Neural crest cell (in vitro differentiated cells): ENCODE results near the gene UTP4. TPM values are rescaled to one million over a fixed set of nuclear protein-coding genes. Genes with fewer than 3 reads are reported as not detected.
A peak's percentile ranks its signal among the peaks of the same experiment; 100 is the strongest.
"Not testable (repeated sequence)": the region's sequence is repeated elsewhere in the genome, so short reads cannot be mapped to it uniquely, and the experiment has no call there.

Experiments
- DNase-seq: peaks from one replicate; pipeline ENCODE4 v3.0.0; 2021; ENCODE audit warnings: low read depth, mixed read lengths, low spot score
- H3K27ac Mint-ChIP-seq: one replicate; pipeline ENCODE4 v1.8.0; 2021; ENCODE audit warnings: mild to moderate bottlenecking, mixed read lengths; ENCODE audit not compliant: unreplicated experiment
- H3K27me3 Mint-ChIP-seq: 2 replicates; pipeline ENCODE4 v1.8.0; 2021; ENCODE audit warnings: low read depth, mild to moderate bottlenecking, mixed read lengths
- H3K36me3 Mint-ChIP-seq: 2 replicates; pipeline ENCODE4 v1.8.0; 2021; ENCODE audit warnings: low read depth, mild to moderate bottlenecking, mixed read lengths
- H3K4me1 Mint-ChIP-seq: 2 replicates; pipeline ENCODE4 v1.8.0; 2021; ENCODE audit warnings: mixed read lengths
- H3K4me3 Mint-ChIP-seq: one replicate; pipeline ENCODE4 v1.8.0; 2021; ENCODE audit warnings: mild to moderate bottlenecking, mixed read lengths
- H3K9me3 Mint-ChIP-seq: 2 replicates; pipeline ENCODE4 v1.8.0; 2021; ENCODE audit warnings: mixed read lengths
- CTCF ChIP-seq: fragments of 200-600 bp; sonication (generic); conservative IDR thresholded peaks from 2 replicates; pipeline ENCODE4 v1.5.0; 2021; ENCODE audit warnings: antibody characterized with exemption, mild to moderate bottlenecking
- total RNA-seq: library from RNA; stranded (reverse); gene quantifications from 2 replicates; pipeline ENCODE4 v1.2.1, GENCODE V29; 2021

UTP4 gene
- total RNA-seq, 1 donor from 2014 or later = 78.5 TPM

GRCh38 chr16:69126221-69126620 is 6.2 kb upstream of the UTP4 start:
- H3K36me3 Mint-ChIP-seq = peaks cover 6% of the 10 kb centered on the region
- no peaks in the 10 kb centered on the region for H3K27me3 Mint-ChIP-seq
- TF ChIP-seq CTCF = no peak
- H3K4me1 Mint-ChIP-seq = peaks cover 30% of the 10 kb centered on the region
- DNase-seq = no peak
- peak overlapping the region; percentile 23 for H3K4me3 Mint-ChIP-seq
- H3K9me3 Mint-ChIP-seq = no peaks in the 10 kb centered on the region
- H3K27ac Mint-ChIP-seq = no peak overlapping the region

GRCh38 chr16:69126801-69127200 is 5.6 kb upstream of the UTP4 start:
- H3K27ac Mint-ChIP-seq, H3K27me3 Mint-ChIP-seq, H3K36me3 Mint-ChIP-seq, DNase-seq, H3K9me3 Mint-ChIP-seq: not testable (repeated sequence)
- Mint-ChIP-seq H3K4me3 (peak overlapping the region; percentile 23), H3K4me1 (peaks cover 36% of the 10 kb centered on the region)

- peaks cover 3% of the 10 kb centered on the region for H3K36me3 Mint-ChIP-seq
- no peak overlapping the region for H3K27ac Mint-ChIP-seq
- no peaks in the 10 kb centered on the region for H3K27me3 Mint-ChIP-seq
- H3K4me1 Mint-ChIP-seq = peaks cover 41% of the 10 kb centered on the region
- TF ChIP-seq CTCF = no peak
- H3K9me3 Mint-ChIP-seq = no peaks in the 10 kb centered on the region
- H3K4me3 Mint-ChIP-seq = peak overlapping the region; percentile 47
- no peak for DNase-seq
Observed at GRCh38 chr16:69127966-69128510, 4.4 kb upstream of the UTP4 start.

- H3K4me3 Mint-ChIP-seq = peak overlapping the region; percentile 99
- no peak overlapping the region for H3K27ac Mint-ChIP-seq
- H3K36me3 Mint-ChIP-seq = peaks cover 9% of the 10 kb centered on the region
- H3K27me3 Mint-ChIP-seq = no peaks in the 10 kb centered on the region
- DNase-seq = no peak
- no peak for TF ChIP-seq CTCF
- peaks cover 55% of the 10 kb centered on the region for H3K4me1 Mint-ChIP-seq
- H3K9me3 Mint-ChIP-seq = no peaks in the 10 kb centered on the region
Observed at GRCh38 chr16:69130461-69130860, 2.0 kb upstream of the UTP4 start.

- no peaks in the 10 kb centered on the region for H3K27me3 Mint-ChIP-seq
- no peaks in the 10 kb centered on the region for H3K9me3 Mint-ChIP-seq
- H3K4me3 Mint-ChIP-seq = peak overlapping the region; percentile 99
- peaks cover 9% of the 10 kb centered on the region for H3K36me3 Mint-ChIP-seq
- DNase-seq = no peak
- TF ChIP-seq CTCF = no peak
- H3K27ac Mint-ChIP-seq = peak overlapping the region; percentile 96
- H3K4me1 Mint-ChIP-seq = peaks cover 55% of the 10 kb centered on the region
Observed at GRCh38 chr16:69131167-69131838, 1.1 kb upstream of the UTP4 start.

GRCh38 chr16:69131839-69132423 is 518 bp upstream of the UTP4 start:
- Mint-ChIP-seq H3K36me3 (peaks cover 12% of the 10 kb centered on the region), H3K4me1 (peaks cover 55% of the 10 kb centered on the region), H3K9me3 (no peaks in the 10 kb centered on the region), H3K27ac (peak overlapping the region; percentile 96), H3K4me3 (peak overlapping the region; percentile 99), H3K27me3 (no peaks in the 10 kb centered on the region)
- peak; percentile 81 for DNase-seq
- no peak for TF ChIP-seq CTCF
